Measurements from ENCODE around the gene NCL.
"Not testable (repeated sequence)": the region's sequence is repeated elsewhere in the genome, so short reads cannot be mapped to it uniquely, and the experiment has no call there.

NCL gene

DNA sequence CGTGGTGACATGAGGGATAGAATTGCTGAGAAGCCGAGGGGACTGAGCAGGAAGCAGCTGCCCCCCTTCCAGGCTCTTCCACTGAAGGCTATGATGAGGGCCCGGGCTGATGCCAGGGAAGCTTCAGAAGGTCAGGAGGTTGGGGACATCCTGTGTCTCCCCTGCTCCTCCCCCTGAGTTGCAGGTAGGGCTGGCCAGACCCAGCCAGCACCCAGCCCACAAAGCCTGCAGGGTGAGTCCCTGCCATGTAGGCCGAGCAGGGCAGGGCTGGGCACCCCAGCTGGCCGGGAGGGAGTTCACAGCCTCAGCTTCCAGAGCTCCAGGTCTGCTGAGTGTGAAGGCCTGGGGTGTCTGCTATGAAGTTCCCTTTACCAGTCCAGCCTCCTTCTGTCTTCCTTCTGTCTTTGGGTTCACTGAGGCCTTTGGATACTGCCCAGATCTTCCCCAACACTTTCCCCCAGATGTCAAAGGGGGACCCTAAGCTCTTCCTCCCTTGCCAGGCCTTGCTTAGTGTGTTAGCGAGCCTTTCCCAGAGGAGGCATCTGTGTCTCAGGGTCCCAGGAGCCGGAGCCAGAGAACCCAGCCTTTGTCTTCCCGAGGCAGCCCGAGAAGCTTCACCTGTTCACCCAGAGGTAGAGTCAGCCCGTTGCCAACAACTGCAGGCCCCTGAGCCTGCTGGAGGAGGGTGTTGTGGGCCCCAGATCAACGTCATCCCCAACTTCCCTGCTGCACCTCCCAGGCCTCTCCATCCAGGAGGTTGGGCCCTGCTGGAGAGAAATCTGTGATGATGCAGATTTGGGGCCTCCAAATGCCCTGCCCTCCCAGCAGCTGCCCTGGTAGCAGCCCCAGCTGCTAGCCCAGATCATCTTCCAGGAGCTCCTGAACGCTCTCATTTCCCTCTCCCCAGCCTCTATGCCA is 3.6 kb upstream of the NCL start:
- no peak for DNase-seq

DNA sequence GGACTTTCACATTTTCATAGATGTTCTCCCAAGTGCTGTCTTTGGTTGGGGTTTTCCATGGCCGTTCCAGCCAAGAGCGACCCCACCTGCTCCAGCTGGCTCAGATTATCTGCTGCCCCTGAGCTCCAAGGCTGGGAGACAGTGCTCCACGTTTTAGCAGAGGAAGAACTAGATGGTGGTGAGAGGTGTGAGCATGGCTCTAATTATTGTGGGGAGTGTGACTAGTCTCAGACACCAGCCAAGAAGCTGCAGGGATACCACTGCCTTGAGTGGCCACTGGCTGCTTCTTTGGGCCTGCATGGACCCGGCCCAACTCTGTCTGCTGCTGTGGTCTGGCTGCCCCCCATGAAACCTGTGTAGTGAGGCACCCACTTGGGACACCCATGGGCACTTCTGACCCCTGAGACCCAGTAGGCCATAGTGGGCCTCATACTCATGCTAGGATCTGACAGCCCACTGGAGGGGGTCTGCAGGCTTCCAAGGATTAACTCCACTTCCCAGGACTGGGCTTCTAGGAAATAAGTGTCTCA is 2.8 kb upstream of the NCL start:
- DNase-seq = no peak

DNA sequence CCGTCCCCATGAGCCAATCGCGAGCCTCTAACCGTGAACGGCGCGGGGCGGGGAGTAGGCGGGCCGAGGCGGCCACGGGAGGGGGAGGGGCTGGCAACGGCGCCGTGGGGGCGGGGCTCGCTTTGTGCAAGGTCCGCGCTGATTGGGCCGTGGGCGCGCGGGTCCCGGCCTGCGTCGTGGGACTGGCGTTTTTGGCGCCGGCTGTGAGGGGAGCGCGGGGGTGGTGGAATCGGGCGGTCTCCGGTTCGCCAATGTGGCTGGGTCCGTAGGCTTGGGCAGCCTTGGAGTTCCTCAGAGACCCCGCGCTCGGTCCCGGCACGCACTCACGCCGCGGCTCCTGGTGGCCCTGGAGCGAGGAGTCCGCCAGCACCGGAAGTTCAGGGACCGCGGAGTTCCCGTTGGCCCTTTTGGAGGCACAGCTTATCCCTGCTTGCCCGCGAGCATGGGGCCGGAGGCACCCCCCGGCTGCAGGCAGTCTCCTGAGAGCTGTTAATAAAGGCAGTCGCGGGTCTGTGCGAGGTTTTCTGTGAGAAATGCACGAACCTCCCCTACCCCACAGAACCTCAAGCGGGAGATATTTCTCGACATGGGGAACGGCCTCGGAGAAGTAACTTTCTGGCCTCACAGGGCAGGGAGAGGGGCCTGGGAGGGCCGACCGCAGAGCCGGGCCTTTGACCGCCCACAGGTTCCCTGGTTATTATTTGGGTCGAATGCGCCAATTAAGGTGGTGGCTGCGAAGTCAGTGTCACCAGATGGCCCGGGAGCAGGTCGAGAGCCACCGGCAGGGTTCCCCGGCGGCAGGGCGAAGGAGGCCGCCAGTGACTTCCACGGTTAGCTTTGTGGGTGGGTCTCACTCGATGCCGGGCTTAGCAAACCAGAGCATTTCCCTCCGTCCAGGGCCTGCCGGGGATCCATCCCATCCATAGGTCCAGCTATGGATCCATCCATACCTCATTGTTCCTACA is 574 bp upstream of the NCL start:
- DNase-seq = peak; percentile 86 to 100 (median 97)

DNA sequence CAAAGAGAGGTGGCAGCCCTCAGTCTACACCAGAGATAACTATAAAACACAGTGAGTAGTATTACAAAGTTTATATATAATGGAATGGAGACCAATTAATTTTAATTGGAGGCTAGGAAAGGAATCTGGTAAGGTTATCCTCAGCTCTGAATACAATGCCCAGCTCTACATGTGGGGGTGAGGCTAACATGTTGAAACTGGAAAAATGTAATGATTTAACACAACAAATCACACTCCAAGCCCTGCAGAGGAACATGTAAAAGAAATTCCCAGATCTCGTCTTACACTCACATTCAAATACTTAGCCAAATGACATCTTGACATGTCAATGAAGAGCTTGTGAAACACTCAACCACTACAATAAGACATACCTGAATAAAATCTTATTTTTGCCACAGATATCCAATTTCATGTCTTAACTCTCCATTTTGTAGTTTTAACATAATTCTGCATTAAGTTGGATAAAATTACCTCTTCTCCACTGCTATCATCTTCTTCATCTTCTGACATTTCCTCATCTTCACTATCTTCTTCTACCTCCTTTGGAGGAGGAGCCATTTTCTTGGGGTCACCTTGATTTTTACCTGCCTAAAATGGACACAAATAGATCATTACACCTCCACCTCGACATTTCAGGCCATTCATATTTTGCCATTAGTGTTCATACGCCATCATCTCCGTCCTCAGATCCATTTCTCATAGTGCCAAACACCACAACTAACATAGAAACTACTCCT is 1.4 kb downstream of the NCL start:
- DNase-seq = no peak

DNA sequence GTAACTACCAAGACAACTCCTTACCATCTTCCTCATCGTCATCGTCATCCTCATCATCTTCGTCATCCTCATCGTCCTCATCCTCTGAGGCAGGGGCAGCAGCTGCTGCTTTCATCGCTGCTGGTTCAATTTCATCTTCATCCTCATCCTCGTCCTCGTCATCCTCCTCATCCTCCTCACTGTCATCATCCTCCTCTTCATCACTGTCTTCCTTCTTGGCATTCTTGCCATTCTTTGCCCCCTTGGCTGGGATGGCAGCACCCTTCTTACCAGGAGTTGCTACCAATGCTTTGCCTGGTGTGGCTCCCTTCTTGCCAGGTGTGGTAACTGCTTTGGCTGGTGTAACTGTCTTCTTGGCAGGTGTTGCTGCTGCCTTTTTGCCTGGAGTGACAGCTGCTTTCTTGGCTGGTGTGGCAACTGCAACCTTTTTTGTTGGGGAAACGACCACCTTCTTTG is 2.7 kb downstream of the NCL start:
- DNase-seq = no peak

DNA sequence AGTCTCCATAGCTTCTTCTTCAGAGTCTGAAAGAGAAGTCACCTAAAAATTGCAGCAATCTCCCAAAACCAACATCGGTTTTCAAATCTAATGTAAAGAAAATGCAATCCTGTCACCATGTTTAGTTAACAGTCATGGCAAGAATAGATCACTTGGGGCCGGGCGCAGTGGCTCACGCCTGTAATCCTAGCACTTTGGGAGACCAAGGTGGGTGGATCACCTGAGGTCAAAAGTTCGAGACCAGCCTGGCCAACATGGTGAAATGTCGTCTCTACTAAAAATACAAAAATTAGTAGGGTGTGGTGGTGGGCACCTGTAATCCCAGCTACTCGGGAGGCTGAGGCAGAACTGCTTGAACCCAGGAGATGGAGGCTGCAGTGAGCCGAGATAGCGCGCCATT is 3.4 kb downstream of the NCL start:
- DNase-seq = not testable (repeated sequence)

DNA sequence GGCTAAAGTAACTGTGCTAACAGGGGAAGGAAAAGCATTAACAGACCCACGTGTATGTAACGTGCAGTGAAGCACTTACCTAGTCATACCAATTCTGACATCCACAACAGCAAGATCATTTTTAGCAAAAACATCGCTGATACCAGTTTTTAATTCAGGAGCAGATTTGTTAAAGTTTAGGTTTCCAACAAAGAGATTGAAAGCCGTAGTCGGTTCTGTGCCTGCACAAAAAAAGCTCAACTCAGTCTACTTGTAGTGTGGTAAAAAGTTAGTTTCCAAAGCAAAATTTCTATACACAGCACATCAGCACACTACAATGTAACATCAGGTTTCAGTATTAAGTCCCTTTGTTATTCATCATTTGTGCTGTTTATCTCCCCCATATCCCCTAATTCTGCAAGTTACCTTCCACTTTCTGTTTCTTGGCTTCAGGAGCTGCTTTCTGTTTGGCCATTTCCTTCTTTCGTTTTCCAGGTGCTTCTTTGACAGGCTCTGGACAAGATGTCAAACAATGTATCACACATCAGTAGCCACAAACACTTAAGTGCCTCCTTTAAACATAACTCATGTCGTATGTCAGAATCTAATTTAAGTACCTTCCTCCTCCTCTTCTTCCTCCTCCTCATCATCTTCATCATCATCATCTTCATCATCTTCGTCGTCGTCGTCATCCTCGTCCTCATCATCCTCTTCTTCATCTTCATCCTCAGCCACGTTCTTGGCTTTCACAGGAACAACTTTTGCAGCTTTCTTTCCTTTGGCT is 4.0 kb downstream of the NCL start:
- no peak for DNase-seq

DNA sequence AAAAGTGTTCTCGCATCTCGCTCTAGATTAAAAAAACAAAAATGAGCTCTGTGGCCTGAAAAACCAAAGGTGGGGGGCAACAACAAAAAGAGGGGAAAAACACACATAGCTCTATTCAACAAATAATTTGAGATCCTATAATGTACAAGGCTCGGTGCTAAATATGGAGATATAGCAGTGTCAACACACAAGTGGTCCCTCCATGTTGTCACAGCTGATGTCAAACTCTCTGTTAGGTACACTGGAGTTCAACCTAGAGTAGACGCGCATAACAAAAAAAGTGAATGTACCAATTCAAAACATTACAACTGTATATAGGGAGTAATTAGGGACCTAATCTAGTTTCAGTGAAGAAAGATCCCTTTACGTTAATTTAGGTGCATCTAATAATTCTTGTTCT is 5.9 kb downstream of the NCL start:
- no peak for DNase-seq

DNA sequence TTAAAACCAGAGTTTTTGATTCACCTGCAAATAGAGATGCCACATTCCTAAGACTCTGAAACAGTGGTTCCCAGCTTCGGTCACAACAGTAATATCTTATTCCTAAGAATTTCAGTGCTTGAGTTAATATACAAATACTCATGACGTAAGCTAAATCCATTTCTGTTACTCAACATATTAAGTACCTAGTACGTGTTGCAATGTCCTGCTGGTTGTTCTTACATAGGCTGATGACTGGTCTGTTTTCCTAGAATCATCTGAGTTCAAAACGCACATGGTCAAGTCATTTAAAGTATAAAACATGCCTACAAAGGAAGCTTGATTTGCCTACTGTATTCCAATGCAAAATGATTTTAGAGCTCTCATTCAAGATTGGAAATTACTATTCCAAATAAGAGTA is 7.2 kb downstream of the NCL start:
- DNase-seq = no peak

DNA sequence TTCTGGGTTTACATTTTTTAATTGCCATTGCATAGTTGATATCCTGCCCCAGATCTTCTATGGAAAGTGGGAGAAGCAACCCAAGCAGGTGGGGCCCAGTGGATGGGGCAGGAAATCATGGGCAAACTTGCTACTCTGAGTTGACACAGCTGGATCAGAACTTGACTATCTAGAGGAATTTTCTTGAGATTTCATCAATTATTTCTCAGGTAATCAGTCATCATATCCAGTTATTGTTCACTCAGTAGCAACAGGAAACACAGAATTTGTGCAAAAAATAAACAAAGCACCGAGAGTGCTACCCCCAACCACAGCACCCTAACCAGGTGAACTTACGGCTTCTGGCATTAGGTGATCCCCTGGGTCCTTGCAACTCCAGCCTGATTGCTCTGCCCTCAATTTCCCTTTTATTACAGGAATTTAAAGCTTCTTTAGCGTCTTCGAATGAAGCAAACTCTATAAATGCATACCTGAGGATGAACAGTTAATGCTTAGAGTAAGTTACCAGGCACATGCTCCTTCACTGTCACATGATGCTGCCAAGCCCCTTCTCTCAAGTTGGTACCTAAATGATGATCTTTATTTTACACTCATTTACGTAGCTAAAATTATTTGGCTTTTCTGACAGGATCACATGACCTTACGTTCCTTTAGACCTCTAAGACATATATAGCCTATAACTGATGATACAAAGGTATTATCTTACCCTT is 7.8 kb downstream of the NCL start:
- DNase-seq = no peak

DNA sequence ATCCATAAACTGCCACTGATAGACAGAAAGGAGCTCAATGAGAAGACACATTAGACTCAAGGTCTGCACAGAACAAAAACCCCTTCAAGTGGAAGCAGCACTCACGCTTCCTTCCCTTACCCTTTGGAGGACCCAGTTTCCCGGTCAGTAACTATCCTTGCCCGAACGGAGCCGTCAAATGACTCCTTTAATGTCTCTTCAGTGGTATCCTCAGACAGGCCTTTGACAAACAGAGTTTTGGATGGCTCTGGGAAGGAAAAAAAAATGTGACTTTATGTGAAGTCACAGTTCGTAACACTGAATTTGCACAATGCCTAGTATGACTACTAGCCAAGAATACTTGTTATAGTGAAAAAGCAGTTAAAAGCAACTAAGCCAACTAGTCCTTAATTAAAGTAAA is 8.4 kb downstream of the NCL start:
- DNase-seq = no peak

DNA sequence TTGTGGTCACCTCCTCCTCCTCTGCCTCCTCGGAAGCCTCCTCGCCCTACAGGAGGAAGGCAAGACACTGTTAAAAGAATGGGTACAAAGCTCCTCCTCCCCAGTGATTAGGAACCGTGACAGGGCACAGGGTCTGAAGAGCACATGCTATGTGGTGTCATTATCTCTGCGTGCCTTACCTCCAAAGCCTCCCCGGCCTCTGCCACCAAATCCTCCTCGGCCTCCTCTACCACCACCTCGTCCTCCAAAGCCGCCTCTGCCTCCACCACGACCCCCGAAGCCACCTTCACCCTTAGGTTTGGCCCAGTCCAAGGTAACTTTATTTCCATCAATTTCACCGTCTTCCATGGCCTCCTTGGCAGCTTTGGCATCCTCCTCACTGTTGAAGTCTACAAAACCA is 9.1 kb downstream of the NCL start:
- no peak for DNase-seq

DNA sequence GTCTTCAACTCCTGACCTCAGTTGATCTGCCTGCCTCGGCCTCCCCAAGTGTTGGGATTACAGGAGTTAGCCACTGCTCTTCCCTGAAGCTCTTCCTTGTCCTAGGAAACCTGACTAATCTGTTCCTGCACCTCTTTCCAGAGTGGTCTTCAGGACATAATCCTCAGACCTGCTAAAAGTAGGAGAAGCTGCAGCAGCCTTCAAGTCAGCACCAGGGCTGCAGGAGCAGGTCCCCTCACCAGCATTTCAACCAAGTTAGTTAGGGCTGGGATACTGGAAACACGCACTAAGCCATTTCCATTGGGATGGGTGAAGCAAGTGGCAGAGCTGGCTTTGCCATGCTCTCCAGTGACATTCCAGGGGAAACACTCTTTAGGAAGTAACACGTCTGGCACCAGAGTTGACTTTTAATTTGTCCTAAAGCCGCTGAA is 9.9 kb downstream of the NCL start:
- DNase-seq = no peak

DNA sequence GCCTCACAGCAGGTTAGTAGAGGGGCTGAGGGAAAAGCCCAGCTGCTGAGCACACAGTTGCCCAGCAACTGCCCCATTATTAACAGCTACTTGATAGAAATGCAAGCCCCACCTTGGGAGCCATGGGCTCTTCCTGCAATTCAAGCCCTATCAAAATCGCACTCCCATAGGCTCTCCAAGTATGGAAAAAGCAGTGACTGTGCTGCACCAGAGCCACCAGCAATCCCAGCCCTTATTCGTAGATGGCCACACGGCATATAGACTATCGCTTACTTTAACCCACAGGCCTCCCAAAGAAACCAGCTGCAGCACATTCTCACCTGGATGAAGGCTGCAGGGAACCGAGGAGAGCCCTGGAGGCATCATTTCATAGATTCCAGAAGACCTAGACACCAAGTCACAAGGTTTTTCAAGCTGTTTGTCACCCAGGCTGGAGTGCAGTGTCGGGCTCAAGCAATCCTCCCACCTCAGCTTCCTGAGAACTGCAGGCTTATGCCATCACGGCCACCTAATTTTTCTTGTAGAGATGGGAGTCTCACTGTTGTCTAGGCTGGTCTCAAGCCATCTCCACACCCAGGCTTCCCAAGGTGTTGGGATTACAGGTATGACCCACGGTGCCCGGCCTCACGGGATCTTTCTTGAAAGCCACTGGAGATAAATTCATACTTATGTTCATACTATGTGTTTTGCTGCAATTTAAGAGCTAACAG is 11.3 kb downstream of the NCL start:
- no peak for DNase-seq

DNA sequence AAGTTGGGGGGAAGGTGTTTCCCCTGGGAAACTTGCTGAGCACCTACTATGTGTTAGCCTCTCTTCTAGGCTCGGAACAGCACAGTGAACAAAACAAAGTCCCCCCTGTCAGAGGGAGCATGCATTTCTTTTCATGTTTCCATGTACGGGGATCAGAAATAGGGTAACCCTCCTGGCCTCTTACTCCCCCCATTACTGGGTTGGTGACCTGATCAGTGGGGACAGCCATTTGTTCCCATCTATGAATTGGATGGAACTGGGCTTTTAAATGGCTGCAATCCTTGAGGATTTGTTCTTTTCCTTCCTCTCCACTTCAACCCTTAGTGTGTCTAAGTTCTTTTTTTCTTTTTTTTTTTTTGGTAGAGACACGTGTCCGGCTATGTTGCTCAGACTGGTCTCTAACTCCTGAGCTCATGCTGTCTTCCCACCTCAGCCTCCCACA is 13.7 kb downstream of the NCL start:
- no peak for DNase-seq

DNA sequence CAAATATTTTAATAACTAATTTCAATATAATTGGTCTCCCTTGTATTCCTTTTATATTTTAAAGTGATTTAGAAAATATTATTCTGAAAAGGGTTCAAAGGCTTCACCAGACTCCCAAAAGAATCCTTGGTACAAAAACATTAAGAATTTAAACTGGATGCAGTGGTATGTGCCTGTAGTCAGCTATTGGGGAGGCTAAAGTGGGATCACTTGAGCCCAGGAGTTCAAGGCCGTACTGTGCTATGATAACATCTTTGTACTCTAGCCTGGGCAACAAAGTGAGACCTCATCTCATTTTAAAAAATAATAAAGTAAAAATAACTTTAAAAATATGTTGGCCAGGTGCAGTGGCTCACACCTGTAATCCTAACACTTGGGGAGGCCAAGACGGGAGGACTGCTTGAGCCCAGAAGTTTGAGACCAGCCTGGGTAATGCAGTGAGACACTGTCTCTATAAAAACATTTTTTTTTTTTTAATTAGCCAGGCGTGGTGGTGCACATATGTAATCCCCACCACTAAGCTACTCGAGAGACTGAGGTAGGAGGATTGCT is 14.7 kb downstream of the NCL start:
- DNase-seq = no peak

DNA sequence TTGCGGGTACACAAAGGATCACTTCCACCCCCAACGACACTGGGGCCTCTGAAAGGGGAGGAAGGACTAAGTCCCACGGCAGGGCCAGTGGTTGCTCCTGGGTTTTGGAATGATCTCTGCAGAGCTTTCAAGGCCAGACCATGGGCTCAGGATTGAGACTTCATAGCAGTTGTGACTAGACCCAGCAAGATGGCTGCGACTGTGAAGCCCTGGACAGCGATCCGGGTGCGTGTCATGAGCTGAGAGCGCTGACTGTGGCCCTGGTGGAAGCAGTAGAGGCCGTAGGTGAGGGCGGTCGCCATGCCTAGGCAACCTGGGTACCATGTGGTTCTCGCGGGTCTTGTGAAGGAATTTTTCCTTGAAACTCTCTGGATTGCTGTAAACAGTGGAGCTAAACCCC is 27.3 kb downstream of the NCL start:
- DNase-seq = no peak

DNA sequence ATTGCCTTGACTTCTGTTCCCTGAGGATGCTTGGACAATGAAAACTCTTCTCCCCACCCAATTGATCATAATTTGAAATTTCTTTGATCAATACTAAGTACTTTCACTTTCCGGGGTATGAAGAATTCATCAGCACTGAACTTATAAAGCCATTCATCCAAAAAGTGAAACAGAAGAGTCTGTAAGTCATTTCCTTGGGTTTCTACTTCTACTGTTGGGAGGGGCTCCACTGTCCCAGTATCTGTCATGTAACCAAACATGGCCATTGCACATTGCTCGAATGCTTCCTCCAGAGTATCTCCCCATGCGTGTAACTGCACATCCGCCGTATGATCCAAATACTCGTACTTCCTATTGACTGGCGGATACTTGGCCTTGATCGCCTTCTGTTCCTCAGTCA is 30.3 kb downstream of the NCL start:
- no peak for DNase-seq

DNA sequence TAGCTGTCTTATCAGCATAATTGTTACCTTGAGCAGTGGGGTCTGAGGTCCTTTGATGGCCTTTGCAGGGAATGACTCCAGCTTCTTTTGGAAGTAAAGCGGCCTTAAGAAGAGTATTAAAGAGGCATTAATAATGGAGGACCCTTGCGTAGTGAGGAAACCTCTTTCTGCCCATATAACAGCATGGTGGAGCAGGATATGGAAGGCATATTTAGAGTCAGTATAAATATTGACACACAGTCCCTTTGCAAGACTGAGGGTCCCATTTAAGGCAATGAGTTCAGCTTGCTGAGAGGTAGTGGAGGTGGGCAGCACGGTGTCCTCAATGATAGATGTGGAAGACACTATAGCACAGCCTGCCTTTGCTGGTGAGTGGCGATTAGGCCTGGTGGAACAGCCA is 32.7 kb downstream of the NCL start:
- DNase-seq = no peak
